Ishikawa (cell line): ENCODE data around the gene SOBP.

Source experiments
- CEBPB ChIP-seq: IDR thresholded peaks from 2 replicates; pipeline ENCODE4 v1.6.1; 2012
- CREB1 ChIP-seq: IDR thresholded peaks from 2 replicates; pipeline ENCODE4 v1.6.1; 2012; ENCODE audit warnings: low read depth
- EGR1 ChIP-seq: IDR thresholded peaks from 2 replicates; pipeline ENCODE4 v1.6.1; 2012
- EP300 ChIP-seq: IDR thresholded peaks from 2 replicates; pipeline ENCODE4 v1.6.1; 2012; ENCODE audit warnings: borderline replicate concordance
- FOXM1 ChIP-seq: IDR thresholded peaks from 2 replicates; pipeline ENCODE4 v1.6.1; 2012; ENCODE audit warnings: low read depth, borderline replicate concordance
- MAX ChIP-seq: IDR thresholded peaks from 2 replicates; pipeline ENCODE4 v1.6.1; 2012
- NFIC ChIP-seq: IDR thresholded peaks from 2 replicates; pipeline ENCODE4 v1.6.1; 2012
- RAD21 ChIP-seq: IDR thresholded peaks from 2 replicates; pipeline ENCODE4 v1.6.1; 2012; ENCODE audit warnings: low read depth
- REST ChIP-seq: IDR thresholded peaks from 2 replicates; pipeline ENCODE4 v1.6.1; 2012; ENCODE audit warnings: low read depth, mild to moderate bottlenecking
- TAF1 ChIP-seq: IDR thresholded peaks from 2 replicates; pipeline ENCODE4 v1.6.1; 2012; ENCODE audit warnings: low read depth, mild to moderate bottlenecking
- TCF12 ChIP-seq: IDR thresholded peaks from 2 replicates; pipeline ENCODE4 v1.6.1; 2012; ENCODE audit warnings: low read depth
- TEAD4 ChIP-seq: IDR thresholded peaks from 2 replicates; pipeline ENCODE4 v1.6.1; 2012
- USF1 ChIP-seq: IDR thresholded peaks from 2 replicates; pipeline ENCODE4 v1.6.1; 2012
- YY1 ChIP-seq: IDR thresholded peaks from 2 replicates; pipeline ENCODE4 v1.6.1; 2012; ENCODE audit warnings: low read depth
- ZBTB7A ChIP-seq: IDR thresholded peaks from 2 replicates; pipeline ENCODE4 v1.6.1; 2012; ENCODE audit warnings: low read depth

Gene SOBP

GRCh38 chr6:107489636-107490565 is at the start of gene SOBP:
Gene SOBP (plus strand): TSS chr6:107490117. CDS start chr6:107490617, 500 bp downstream.
- TF ChIP-seq MAX: peak; percentile 25; the same call in 1 of the 2 replicates
- TF ChIP-seq USF1: no peak
- peak; percentile 17; the same call in 1 of the 2 replicates for TF ChIP-seq TAF1

- no peak for TF ChIP-seq TAF1
- no peak for TF ChIP-seq REST
- TF ChIP-seq CREB1: no peak
- TF ChIP-seq EGR1: no peak
- TF ChIP-seq ZBTB7A: no peak
- TF ChIP-seq MAX: no peak
- no peak for TF ChIP-seq FOXM1
- no peak for TF ChIP-seq YY1
- no peak for TF ChIP-seq RAD21
- TF ChIP-seq USF1: no peak
- TF ChIP-seq TCF12: no peak
- TF ChIP-seq NFIC: no peak
- TF ChIP-seq TEAD4: no peak
Observed at GRCh38 chr6:107440936-107441335, 49.0 kb upstream of the SOBP start.

- TF ChIP-seq YY1 (no peak), USF1 (no peak), CREB1 (no peak), TAF1 (no peak), RAD21 (no peak), FOXM1 (no peak), EGR1 (no peak), CEBPB (no peak), ZBTB7A (no peak), TCF12 (no peak), EP300 (no peak), TEAD4 (no peak), MAX (no peak), REST (no peak), NFIC (no peak)
Observed at GRCh38 chr6:107441682-107442081, 48.2 kb upstream of the SOBP start.

- TF ChIP-seq EP300 (no peak), TEAD4 (no peak), TCF12 (no peak), RAD21 (no peak), REST (no peak), EGR1 (no peak), YY1 (no peak), CREB1 (no peak), FOXM1 (no peak)
Observed at GRCh38 chr6:107442938-107443607, 46.8 kb upstream of the SOBP start.
